ENCODE results near the gene NKIRAS1. TPM values are rescaled to one million over a fixed set of nuclear protein-coding genes. Genes with fewer than 3 reads are reported as not detected.
"Not testable (repeated sequence)": the region's sequence is repeated elsewhere in the genome, so short reads cannot be mapped to it uniquely, and the experiment has no call there.

The NKIRAS1 gene
- total RNA-seq, 1 experiment from 2014 or later: 7.3 TPM

GRCh38 chr3:23915537-23916108, 1.2 kb downstream of the NKIRAS1 start:
- POLR2A ChIA-PET: interaction anchor here (0.6 to 2.5 kb wide), 4 partner anchors 27 to 33 kb away, joined by 3 to 31 read pairs (median 10); partner anchors contain the start of gene NR1D2
- Mint-ChIP-seq H3K27me3 (ENCODE audit: low read depth) (peaks cover 6% of the 10 kb centered on the region; the same call in 1 of the 2 replicates), H3K4me3 (peak overlapping the region; percentile 99), H3K36me3 (peaks cover 38% of the 10 kb centered on the region), H3K9me3 (no peaks in the 10 kb centered on the region), H3K27ac (peak overlapping the region; percentile 16; the same call in 1 of the 2 replicates), H3K4me1 (peaks cover 45% of the 10 kb centered on the region)
- CTCF ChIA-PET: interaction anchor here (1.3 to 2.2 kb wide), 2 partner anchors 13 to 27 kb away, joined by 3 to 8 read pairs; no protein-coding TSS in a partner anchor
- TF ChIP-seq GRHL2 (CRISPR knock-in tag; IDR thresholded peaks at IDR 0.05; ENCODE audit: insufficient replicate concordance, severe bottlenecking) (no peak), RORB (CRISPR knock-in tag; IDR thresholded peaks at IDR 0.05) (no peak), ATF3 (CRISPR knock-in tag; conservative IDR thresholded peaks at IDR 0.05) (no peak), HMGXB4 (CRISPR knock-in tag; IDR thresholded peaks at IDR 0.05) (no peak), IRF1 (CRISPR knock-in tag; IDR thresholded peaks at IDR 0.05) (no peak)
- DNase-seq (ENCODE audit: low spot score) (no peak), ATAC-seq (no peak)

GRCh38 chr3:23913873-23914743, 2.7 kb downstream of the NKIRAS1 start:
- ChIA-PET POLR2A (interaction anchor here (0.6 to 0.7 kb wide), 2 partner anchors 31 to 48 kb away, joined by 4 read pairs; no protein-coding TSS in a partner anchor), CTCF (no interaction called here)
- DNase-seq (ENCODE audit: low spot score): no peak
- Mint-ChIP-seq H3K9me3 (no peaks in the 10 kb centered on the region), H3K27ac (no peak overlapping the region), H3K4me3 (no peak overlapping the region), H3K36me3 (peaks cover 31% of the 10 kb centered on the region), H3K27me3 (ENCODE audit: low read depth) (peaks cover 6% of the 10 kb centered on the region; the same call in 1 of the 2 replicates), H3K4me1 (peaks cover 34% of the 10 kb centered on the region)
- no peak for ATAC-seq
- no peak for TF ChIP-seq NFE2L1 (CRISPR knock-in tag; IDR thresholded peaks at IDR 0.05)
- 0 out of 2 replicates have a peak, but pooled peaks have one; percentile 16 for TF ChIP-seq GABPB1 (CRISPR knock-in tag; IDR thresholded peaks at IDR 0.05)

- Mint-ChIP-seq H3K4me1 (peaks cover 24% of the 10 kb centered on the region), H3K4me3 (no peak overlapping the region), H3K27me3 (ENCODE audit: low read depth) (peaks cover 6% of the 10 kb centered on the region; the same call in 1 of the 2 replicates), H3K9me3 (no peaks in the 10 kb centered on the region), H3K36me3 (peaks cover 22% of the 10 kb centered on the region), H3K27ac (no peak overlapping the region)
- ATAC-seq (no peak), DNase-seq (ENCODE audit: low spot score) (no peak)
- ChIA-PET POLR2A (interaction anchor here (0.7 kb wide), 1 partner anchor 47 kb away, joined by 4 read pairs; no protein-coding TSS in a partner anchor), CTCF (no interaction called here)
- TF ChIP-seq ZNF281 (CRISPR knock-in tag; IDR thresholded peaks at IDR 0.05): no peak
- no peak for TF ChIP-seq JAZF1 (CRISPR knock-in tag; IDR thresholded peaks at IDR 0.05)
- TF ChIP-seq ZNF219 (CRISPR knock-in tag; IDR thresholded peaks at IDR 0.05; ENCODE audit: borderline replicate concordance): no peak
Observed at GRCh38 chr3:23913182-23913581, 3.6 kb downstream of the NKIRAS1 start.

GRCh38 chr3:23912335-23912734, 4.5 kb downstream of the NKIRAS1 start:
- H3K27ac Mint-ChIP-seq; H3K9me3 Mint-ChIP-seq; H3K27me3 Mint-ChIP-seq (ENCODE audit: low read depth); POLR2A ChIA-PET; ATAC-seq; H3K4me3 Mint-ChIP-seq; DNase-seq (ENCODE audit: low spot score); CTCF ChIA-PET: not testable (repeated sequence)
- peaks cover 20% of the 10 kb centered on the region for H3K36me3 Mint-ChIP-seq
- peaks cover 19% of the 10 kb centered on the region for H3K4me1 Mint-ChIP-seq

Data from WTC11 (cell line).